22Rv1 (cell line): ENCODE measurements around the gene UBR4.

Source experiments
- H3K27ac ChIP-seq: fragments of 450-650 bp; 2 replicates; pipeline ENCODE4 v1.5.1; 2017
- ZFX ChIP-seq: fragments of 450-650 bp; IDR thresholded peaks from 2 replicates; pipeline ENCODE4 v1.6.1; 2017; ENCODE audit warnings: antibody characterized with exemption, borderline replicate concordance
- TF ChIP-seq, protein P1 (sequence below): fragments of 450-650 bp; IDR thresholded peaks from 2 replicates; pipeline ENCODE4 v1.5.1; 2017; ENCODE audit warnings: mild to moderate bottlenecking

The UBR4 gene

DNA sequence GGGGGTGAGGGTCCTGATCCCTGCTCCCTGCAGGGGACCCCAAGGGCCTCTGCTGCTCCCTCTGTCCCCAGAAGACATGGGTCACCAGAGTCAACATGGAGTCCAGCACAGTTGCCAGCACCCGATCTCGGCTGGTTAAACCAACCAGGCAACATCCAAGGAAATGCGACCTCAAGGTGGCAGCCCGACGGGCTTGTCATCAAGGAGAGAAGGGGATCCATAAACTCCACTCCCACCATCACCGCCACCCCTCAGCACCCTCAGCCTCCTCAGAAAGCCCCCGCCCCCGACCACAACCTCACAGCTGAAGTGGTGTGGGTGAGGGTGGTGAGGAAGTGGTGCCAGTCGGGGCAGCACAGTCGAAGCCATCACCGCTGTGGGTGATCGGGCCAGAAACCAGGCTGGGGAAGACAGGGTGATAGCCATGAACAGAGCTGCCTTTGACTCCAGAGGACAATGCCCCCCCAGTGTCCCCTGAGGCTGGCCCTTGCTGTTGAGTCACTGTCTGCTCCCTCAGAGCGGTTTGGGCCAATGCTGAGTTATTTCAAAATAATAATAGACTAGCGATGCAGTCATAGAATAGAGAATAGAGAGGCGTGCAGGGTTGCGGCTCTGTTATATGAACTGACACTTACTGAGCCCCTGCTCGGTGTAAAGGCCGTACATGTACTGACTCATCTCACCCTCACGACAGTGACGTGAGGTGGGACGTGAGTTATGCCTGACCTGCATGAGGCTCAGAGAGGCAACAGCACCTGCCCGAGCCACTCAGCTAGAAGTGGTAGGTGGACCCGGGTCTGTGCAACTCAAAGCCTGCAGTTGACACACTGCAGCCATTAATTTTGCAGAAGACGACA is 164.9 kb downstream of the UBR4 start:
- TF ChIP-seq, protein P1, sequence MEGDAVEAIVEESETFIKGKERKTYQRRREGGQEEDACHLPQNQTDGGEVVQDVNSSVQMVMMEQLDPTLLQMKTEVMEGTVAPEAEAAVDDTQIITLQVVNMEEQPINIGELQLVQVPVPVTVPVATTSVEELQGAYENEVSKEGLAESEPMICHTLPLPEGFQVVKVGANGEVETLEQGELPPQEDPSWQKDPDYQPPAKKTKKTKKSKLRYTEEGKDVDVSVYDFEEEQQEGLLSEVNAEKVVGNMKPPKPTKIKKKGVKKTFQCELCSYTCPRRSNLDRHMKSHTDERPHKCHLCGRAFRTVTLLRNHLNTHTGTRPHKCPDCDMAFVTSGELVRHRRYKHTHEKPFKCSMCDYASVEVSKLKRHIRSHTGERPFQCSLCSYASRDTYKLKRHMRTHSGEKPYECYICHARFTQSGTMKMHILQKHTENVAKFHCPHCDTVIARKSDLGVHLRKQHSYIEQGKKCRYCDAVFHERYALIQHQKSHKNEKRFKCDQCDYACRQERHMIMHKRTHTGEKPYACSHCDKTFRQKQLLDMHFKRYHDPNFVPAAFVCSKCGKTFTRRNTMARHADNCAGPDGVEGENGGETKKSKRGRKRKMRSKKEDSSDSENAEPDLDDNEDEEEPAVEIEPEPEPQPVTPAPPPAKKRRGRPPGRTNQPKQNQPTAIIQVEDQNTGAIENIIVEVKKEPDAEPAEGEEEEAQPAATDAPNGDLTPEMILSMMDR, result no peak
- no peak for TF ChIP-seq ZFX
- H3K27ac ChIP-seq, result no peak overlapping the region

DNA sequence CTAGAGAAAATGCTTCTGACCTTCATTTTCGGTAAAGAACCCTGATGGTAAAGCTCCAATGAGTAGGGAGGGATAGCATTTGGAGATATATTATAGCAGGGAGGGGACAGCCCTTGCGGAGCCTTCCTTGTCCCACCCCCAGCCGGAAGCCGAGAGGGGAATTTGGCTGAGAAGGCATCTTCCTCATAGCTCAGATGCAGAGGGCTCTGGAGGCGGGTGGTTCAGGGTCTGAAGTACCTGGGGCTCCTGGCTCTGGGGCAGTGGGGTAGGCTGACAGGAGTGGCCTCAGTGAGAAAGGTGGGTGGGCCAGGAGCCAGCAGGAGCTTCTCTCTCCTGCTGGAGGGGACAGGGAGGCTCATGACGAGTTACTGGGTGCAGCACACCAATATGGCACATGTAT is 165.6 kb downstream of the UBR4 start:
- TF ChIP-seq, protein P1, result no peak
- no peak for TF ChIP-seq ZFX
- no peak overlapping the region for H3K27ac ChIP-seq

DNA sequence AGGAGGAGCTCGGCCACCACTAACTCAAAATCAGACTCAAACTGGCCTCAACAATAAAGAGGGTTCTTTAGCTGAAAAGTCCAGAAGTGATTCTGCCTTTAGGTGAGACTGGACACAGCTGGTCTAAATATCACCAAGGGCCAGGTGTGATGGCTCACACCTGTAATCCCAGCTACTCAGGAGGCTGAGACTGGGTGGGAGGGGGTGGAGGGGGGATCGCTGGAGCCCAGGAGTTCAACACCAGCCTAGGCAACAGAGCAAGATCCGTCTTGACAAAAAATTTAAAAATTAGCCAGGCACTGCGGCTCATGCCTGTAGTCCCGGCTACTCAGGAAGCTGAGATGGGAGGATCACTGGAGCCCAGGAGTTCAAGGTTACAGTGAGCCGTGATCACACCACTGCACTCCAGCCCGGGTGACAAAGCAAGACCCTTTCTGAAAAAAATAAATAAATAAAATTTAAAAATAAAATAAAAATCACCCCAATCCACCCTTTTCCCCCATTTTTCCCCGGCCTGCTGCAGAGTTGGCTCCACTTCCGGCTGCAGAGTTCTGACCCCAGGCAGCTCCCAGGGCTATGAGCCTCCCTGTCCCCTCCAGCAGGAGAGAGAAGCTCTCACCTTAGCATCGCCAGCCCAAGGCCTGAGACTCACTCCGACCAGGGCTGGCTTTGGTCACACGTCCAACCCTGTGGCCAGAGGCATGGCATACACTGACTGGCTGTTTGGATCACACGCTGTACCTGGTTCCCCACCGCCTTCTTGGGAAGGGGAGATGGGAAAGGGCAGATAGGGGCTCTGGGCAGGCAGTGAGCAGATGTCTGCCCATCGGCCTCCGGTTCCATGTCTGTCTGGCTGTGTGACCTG is 166.3 kb downstream of the UBR4 start:
- H3K27ac ChIP-seq, result no peak overlapping the region
- TF ChIP-seq, protein P1, result no peak
- no peak for TF ChIP-seq ZFX

DNA sequence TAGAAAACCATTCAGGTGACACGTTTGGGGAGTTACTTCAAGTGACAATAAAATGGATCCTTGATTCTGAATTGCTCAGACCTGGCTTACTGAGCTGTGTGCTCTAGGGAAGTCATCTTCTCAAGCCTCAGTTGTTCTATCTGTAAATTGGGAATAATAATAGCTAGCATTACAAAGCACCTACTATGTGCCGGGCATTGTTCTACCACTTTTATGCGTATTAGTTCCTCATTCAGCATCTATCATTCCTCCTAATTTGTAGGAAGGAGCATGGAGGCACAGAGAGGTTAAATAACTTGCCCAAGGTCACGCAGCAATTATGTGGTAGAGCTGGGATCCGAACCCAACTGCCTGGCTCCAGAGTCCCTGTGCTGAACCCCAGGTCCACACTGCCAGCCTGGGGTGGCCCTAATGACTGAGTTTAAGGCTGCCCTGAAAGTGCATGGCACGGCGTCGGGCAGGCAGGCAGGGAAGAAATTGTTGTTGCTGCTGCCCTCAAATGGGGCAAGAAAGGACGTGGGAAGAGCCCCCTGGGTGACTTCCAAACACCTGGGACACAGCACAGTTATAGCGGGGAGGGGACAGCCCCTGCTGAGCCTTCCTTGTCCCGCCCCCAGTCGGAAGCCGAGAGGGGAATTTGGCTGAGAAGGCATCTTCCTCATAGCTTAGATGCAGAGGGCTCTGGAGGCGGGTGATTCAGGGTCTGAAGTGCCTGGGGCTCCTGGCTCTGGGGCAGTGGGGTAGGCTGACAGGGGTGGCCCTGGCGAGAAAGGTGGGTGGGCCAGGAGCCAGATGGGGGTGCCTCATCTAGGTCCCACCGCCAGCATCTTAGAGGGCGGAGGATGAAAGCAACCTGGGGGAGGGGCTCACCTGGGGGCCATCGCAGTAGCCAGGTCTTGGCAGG is 167.1 kb downstream of the UBR4 start:
- no peak overlapping the region for H3K27ac ChIP-seq
- TF ChIP-seq, protein P1, result no peak
- TF ChIP-seq ZFX, result no peak

DNA sequence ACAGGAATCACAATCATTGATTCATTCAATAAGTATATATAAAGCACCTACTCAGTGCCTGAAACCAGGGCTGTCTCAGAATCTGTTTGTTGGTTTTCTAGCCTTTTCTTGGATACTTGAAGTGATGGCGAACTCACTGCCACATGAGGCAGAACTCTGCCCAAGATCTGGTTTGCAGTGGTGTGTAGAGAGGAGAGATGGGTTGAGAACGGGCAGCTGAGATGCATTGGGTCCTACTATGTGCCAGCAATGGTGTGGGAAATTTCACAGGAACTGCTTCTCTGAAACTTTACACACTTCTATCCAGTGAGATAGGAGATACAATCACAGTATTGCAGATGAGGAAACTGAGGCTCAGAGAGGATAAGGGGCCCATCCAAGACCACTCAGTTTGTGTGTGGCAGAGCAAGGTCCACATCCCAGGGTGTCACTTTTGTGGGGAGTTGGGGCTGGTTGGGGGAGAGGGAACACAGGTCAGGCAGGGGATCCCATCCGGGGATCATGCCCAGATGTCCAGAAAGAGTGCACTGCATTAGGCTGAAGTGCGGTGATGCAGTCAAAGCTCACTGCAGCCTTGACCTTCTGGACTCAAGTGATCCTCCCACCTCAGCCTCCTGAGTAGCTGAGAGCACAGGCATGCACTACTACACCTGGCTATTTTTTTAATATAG is 169.9 kb downstream of the UBR4 start:
- H3K27ac ChIP-seq, result no peak overlapping the region
- TF ChIP-seq ZFX, result no peak
- TF ChIP-seq, protein P1, result no peak

DNA sequence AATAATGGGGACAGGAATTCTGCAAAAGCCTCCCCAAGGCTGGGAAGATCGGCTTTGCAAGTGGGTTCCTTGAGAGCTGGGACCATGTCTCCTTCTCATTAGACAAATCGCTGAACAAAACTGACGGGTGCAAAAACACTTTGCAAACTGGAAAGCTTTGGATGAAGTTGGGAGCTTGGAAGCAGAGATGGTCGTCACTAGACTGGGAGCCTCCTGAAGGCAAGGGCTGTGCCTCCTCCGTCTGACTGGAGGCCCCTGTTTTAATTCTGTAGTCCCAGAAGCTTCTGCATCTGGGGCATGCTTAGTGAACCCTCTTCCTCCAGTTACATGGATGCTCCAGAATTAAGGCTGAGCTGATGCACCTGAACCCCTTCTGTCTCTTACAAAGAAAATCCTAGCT is 171.3 kb downstream of the UBR4 start:
- no peak for TF ChIP-seq ZFX
- TF ChIP-seq, protein P1, result no peak
- H3K27ac ChIP-seq, result no peak overlapping the region
